HEK293 (cell line): ENCODE measurements around the gene ASIC4.

Experiments
- CTCF ChIA-PET: fragments of 350-600 bp; formaldehyde crosslinking; extraction: SDS; loops from one replicate; lab custom pipeline; 2021; ENCODE audit warnings: antibody characterized with exemption; lab: Yijun Ruan, JAX
- POLR2A ChIA-PET: fragments of 300-600 bp; formaldehyde crosslinking; extraction: SDS; loops from one replicate; lab custom pipeline; 2020; ENCODE audit warnings: antibody characterized with exemption, inconsistent platforms; lab: Yijun Ruan, JAX
- H3K27ac ChIP-seq: fragments of 200-500 bp; sonication (Bioruptor generic); 2 replicates; pipeline ENCODE4 v1.5.1; 2014; ENCODE audit warnings: low read depth, low read length, control low read depth, inconsistent platforms; ENCODE audit errors: extremely low read depth
- H3K36me3 ChIP-seq, 2 experiments: fragments of 200-500 bp in 1 of 2; sonication (Bioruptor generic) in 1 of 2; 1 replicate in 1 of 2; 2 replicates in 1 of 2; pipeline ENCODE4 v1.5.1; 2014 to 2017; ENCODE audit warnings: inconsistent platforms in 2 of 2, low read length in 2 of 2; ENCODE audit not compliant: control insufficient read depth in 2 of 2, insufficient read depth in 1 of 2
- H3K4me1 ChIP-seq: fragments of 200-500 bp; sonication (Bioruptor generic); 2 replicates; pipeline ENCODE4 v1.5.1; 2014; ENCODE audit warnings: mild to moderate bottlenecking, low read length, inconsistent platforms; ENCODE audit not compliant: control insufficient read depth, insufficient read depth
- H3K4me3 ChIP-seq: 2 replicates; pipeline ENCODE4 v1.5.1; 2011; ENCODE audit warnings: low read depth, mild to moderate bottlenecking, control low read depth, low read length, moderate library complexity
- H3K9me3 ChIP-seq: fragments of 200-500 bp; sonication (Bioruptor generic); 2 replicates; pipeline ENCODE4 v1.5.1; 2014; ENCODE audit warnings: low read depth, low read length, inconsistent platforms; ENCODE audit not compliant: control insufficient read depth, insufficient read depth
- EGR2 ChIP-seq: fragments of 450-650 bp; formaldehyde crosslinking; IDR thresholded peaks from 2 replicates; pipeline ENCODE4 v1.5.1; 2016; ENCODE audit warnings: low read depth, missing biosample characterization, missing genetic modification characterization
- KLF1 ChIP-seq: fragments of 450-650 bp; formaldehyde crosslinking; IDR thresholded peaks from 2 replicates; pipeline ENCODE4 v1.5.1; 2016; ENCODE audit warnings: missing biosample characterization, missing genetic modification characterization
- SP2 ChIP-seq: fragments of 450-650 bp; formaldehyde crosslinking; IDR thresholded peaks from 2 replicates; pipeline ENCODE4 v1.5.1; 2016; ENCODE audit warnings: missing biosample characterization, missing genetic modification characterization
- TCF7L2 ChIP-seq: IDR thresholded peaks from 2 replicates; pipeline ENCODE4 v1.6.1; 2011; ENCODE audit warnings: low read depth, mild to moderate bottlenecking, inconsistent platforms, low read length, moderate library complexity, borderline replicate concordance
- ZFHX2 ChIP-seq: fragments of 450-650 bp; formaldehyde crosslinking; conservative IDR thresholded peaks from 2 replicates; pipeline ENCODE4 v1.5.1; 2016; ENCODE audit warnings: missing biosample characterization, missing genetic modification characterization
- ZNF121 ChIP-seq: fragments of 450-650 bp; formaldehyde crosslinking; IDR thresholded peaks from 2 replicates; pipeline ENCODE4 v1.5.1; 2016; ENCODE audit warnings: missing biosample characterization, missing genetic modification characterization
- ZNF184 ChIP-seq: fragments of 450-650 bp; IDR thresholded peaks from 2 replicates; pipeline ENCODE4 v1.5.1; 2018; ENCODE audit warnings: missing biosample characterization, mild to moderate bottlenecking, missing genetic modification characterization
- ZNF23 ChIP-seq: fragments of 450-650 bp; formaldehyde crosslinking; IDR thresholded peaks from 2 replicates; pipeline ENCODE4 v1.5.1; 2016; ENCODE audit warnings: missing biosample characterization, missing genetic modification characterization, borderline replicate concordance
- ZNF248 ChIP-seq: fragments of 450-650 bp; formaldehyde crosslinking; IDR thresholded peaks from 2 replicates; pipeline ENCODE4 v1.5.1; 2017; ENCODE audit warnings: missing biosample characterization, missing genetic modification characterization
- ZNF324 ChIP-seq: fragments of 450-650 bp; formaldehyde crosslinking; IDR thresholded peaks from 2 replicates; pipeline ENCODE4 v1.5.1; 2016; ENCODE audit warnings: missing biosample characterization, missing genetic modification characterization
- ZNF48 ChIP-seq: fragments of 450-650 bp; formaldehyde crosslinking; IDR thresholded peaks from 2 replicates; pipeline ENCODE4 v1.5.1; 2016; ENCODE audit warnings: missing biosample characterization, missing genetic modification characterization
- ZNF514 ChIP-seq: fragments of 450-650 bp; formaldehyde crosslinking; IDR thresholded peaks from 2 replicates; pipeline ENCODE4 v1.5.1; 2016; ENCODE audit warnings: missing biosample characterization, missing genetic modification characterization
- ZNF626 ChIP-seq: fragments of 450-650 bp; sonication (Bioruptor Pico); formaldehyde crosslinking; IDR thresholded peaks from 2 replicates; pipeline ENCODE4 v1.5.1; 2018; ENCODE audit warnings: missing biosample characterization, missing genetic modification characterization, inconsistent platforms
- ZNF747 ChIP-seq: fragments of 450-650 bp; formaldehyde crosslinking; IDR thresholded peaks from 2 replicates; pipeline ENCODE4 v1.5.1; 2016; ENCODE audit warnings: missing biosample characterization, missing genetic modification characterization
- TF ChIP-seq, protein P1 (sequence below): fragments of 450-650 bp; formaldehyde crosslinking; IDR thresholded peaks from 2 replicates; pipeline ENCODE4 v1.5.1; 2017; ENCODE audit warnings: missing biosample characterization, missing genetic modification characterization
- TF ChIP-seq, protein P2 (sequence below): fragments of 450-650 bp; formaldehyde crosslinking; IDR thresholded peaks from 2 replicates; pipeline ENCODE4 v1.5.1; 2016; ENCODE audit warnings: missing biosample characterization, missing genetic modification characterization
- TF ChIP-seq, protein P3 (sequence below): fragments of 450-650 bp; formaldehyde crosslinking; IDR thresholded peaks from 2 replicates; pipeline ENCODE4 v1.5.1; 2017; ENCODE audit warnings: missing biosample characterization, mild to moderate bottlenecking, missing genetic modification characterization, moderate library complexity
- TF ChIP-seq, protein P4 (sequence below): fragments of 450-650 bp; formaldehyde crosslinking; IDR thresholded peaks from 2 replicates; pipeline ENCODE4 v1.5.1; 2016; ENCODE audit warnings: missing biosample characterization, missing genetic modification characterization, low read depth

Gene ASIC4

DNA sequence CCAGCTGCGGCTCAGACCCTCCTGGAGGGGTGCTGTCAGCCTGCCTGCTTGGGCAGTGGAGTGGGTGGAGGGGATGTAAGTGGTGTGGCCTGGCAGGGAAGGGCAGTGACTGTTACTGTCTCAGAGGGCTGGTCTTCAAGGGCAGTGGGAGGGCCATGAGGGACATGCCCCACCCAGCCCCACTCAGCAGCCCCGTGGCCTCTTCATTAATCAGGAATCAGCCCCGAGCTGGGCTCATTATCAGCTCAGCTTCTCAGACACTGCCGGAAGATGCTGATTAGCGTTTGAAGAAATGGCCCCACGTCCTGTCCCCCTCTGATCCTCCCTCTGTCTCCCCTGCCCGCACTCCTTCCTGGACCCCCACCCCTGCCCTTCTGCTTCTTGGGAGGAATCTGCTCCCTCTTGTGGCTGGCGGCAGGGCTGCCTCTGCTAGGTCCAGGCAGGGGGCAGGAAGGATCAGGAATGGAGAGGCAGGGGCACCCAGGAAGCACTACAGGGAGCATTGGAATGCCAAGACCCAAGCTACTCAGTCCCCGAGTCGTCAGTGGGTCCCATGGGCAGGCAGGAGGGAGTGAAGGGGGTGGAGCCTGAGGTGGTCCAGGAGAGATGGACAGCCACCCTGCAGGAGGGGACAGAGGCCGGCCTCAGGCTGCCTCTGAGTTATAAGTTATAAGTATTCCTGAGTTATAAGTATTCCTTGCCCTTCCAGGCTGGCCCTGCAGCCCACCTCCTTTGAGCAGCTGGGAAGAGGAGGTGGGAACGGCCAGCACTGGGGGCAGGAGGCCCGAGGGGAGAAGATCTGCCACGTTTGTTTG is 7.0 kb downstream of the ASIC4 start (continued):
- TF ChIP-seq EGR2 (tag by site-specific recombination) (no peak), ZNF48 (tag by site-specific recombination) (no peak), ZNF23 (tag by site-specific recombination) (peak; percentile 55; the same call in 1 of the 2 replicates), ZNF184 (tag by site-specific recombination) (no peak), SP2 (tag by site-specific recombination) (peak; percentile 22; the same call in 1 of the 2 replicates), ZNF626 (tag by site-specific recombination) (no peak), ZNF747 (no peak), KLF1 (tag by site-specific recombination) (no peak), ZNF324 (tag by site-specific recombination) (no peak), ZNF121 (tag by site-specific recombination) (no peak), ZNF248 (tag by site-specific recombination) (no peak), ZNF514 (tag by site-specific recombination) (no peak)
- TF ChIP-seq, protein P1, sequence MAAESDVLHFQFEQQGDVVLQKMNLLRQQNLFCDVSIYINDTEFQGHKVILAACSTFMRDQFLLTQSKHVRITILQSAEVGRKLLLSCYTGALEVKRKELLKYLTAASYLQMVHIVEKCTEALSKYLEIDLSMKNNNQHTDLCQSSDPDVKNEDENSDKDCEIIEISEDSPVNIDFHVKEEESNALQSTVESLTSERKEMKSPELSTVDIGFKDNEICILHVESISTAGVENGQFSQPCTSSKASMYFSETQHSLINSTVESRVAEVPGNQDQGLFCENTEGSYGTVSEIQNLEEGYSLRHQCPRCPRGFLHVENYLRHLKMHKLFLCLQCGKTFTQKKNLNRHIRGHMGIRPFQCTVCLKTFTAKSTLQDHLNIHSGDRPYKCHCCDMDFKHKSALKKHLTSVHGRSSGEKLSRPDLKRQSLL (tag by site-specific recombination), result no peak
- TF ChIP-seq, protein P2, sequence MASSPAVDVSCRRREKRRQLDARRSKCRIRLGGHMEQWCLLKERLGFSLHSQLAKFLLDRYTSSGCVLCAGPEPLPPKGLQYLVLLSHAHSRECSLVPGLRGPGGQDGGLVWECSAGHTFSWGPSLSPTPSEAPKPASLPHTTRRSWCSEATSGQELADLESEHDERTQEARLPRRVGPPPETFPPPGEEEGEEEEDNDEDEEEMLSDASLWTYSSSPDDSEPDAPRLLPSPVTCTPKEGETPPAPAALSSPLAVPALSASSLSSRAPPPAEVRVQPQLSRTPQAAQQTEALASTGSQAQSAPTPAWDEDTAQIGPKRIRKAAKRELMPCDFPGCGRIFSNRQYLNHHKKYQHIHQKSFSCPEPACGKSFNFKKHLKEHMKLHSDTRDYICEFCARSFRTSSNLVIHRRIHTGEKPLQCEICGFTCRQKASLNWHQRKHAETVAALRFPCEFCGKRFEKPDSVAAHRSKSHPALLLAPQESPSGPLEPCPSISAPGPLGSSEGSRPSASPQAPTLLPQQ (tag by site-specific recombination), result no peak
- TF ChIP-seq, protein P3, sequence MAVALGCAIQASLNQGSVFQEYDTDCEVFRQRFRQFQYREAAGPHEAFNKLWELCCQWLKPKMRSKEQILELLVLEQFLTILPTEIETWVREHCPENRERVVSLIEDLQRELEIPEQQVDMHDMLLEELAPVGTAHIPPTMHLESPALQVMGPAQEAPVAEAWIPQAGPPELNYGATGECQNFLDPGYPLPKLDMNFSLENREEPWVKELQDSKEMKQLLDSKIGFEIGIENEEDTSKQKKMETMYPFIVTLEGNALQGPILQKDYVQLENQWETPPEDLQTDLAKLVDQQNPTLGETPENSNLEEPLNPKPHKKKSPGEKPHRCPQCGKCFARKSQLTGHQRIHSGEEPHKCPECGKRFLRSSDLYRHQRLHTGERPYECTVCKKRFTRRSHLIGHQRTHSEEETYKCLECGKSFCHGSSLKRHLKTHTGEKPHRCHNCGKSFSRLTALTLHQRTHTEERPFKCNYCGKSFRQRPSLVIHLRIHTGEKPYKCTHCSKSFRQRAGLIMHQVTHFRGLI, result no peak

DNA sequence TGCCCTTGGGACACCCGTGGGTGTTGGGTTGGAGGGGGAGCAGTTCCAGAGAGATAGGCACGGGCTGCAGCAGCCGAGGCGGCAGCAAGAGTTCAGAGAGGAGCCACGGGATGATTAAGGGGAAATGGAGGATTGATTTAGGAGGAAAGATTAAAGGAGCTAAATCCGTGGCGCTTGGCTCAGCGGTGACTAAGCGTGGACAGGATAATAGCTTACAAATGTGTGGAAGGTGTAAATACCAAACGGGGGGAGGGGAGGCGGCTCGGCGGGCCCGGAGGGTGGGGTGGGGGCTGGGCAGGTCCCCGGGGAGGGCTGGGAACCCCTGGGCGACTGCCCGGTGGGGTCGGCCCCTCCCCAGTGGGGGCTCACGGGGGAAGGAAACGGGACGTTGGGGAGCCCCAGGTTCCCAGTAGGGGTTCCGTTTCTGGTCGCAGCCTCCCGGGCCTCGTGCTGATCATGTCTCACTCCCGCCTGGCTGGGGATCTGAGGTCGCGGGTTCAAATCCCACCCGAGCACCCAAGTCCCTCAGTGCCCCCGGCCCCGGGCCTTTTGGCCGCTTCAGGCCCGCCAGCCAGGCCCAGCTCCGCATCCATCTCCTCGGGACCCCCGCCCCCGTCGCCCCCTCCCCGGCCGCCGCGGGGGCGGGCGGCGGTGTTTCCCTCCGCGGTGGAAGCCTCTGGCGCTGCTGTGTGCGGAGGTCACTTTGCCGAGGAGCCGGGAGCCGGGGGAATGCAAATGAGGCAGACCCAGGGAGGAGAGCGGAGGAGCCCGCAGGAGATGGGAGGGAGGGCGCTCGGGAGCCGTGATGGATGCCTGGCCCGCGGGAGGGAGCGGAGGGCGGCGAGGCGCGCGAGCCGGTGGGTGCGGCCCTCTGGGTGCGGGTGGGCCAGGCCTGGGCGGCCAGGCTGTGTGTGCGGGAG is 8.1 kb downstream of the ASIC4 start:
- no peak overlapping the region for H3K4me3 ChIP-seq
- CTCF ChIA-PET, result interaction anchor here (0.6 to 9.7 kb wide), 15 partner anchors 7 to 245 kb away, joined by 3 to 196 read pairs (median 16); partner anchors contain the start of genes ASIC4 and GMPPA
- H3K9me3 ChIP-seq, result no peaks in the 10 kb centered on the region
- H3K36me3 ChIP-seq, result no peaks in the 10 kb centered on the region
- peaks cover 7% of the 10 kb centered on the region for H3K4me1 ChIP-seq
- TF ChIP-seq, protein P4, sequence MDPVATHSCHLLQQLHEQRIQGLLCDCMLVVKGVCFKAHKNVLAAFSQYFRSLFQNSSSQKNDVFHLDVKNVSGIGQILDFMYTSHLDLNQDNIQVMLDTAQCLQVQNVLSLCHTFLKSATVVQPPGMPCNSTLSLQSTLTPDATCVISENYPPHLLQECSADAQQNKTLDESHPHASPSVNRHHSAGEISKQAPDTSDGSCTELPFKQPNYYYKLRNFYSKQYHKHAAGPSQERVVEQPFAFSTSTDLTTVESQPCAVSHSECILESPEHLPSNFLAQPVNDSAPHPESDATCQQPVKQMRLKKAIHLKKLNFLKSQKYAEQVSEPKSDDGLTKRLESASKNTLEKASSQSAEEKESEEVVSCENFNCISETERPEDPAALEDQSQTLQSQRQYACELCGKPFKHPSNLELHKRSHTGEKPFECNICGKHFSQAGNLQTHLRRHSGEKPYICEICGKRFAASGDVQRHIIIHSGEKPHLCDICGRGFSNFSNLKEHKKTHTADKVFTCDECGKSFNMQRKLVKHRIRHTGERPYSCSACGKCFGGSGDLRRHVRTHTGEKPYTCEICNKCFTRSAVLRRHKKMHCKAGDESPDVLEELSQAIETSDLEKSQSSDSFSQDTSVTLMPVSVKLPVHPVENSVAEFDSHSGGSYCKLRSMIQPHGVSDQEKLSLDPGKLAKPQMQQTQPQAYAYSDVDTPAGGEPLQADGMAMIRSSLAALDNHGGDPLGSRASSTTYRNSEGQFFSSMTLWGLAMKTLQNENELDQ (tag by site-specific recombination), result no peak
- TF ChIP-seq TCF7L2, result peak; percentile 60; the same call in 1 of the 2 replicates
- 0 out of 2 replicates have a peak, but pooled peaks have one; percentile 9 for TF ChIP-seq ZFHX2
- H3K27ac ChIP-seq, result no peak overlapping the region
- POLR2A ChIA-PET, result interaction anchor here (0.7 to 1.8 kb wide), 3 partner anchors 12 to 34 kb away, joined by 3 to 8 read pairs (median 3); no protein-coding TSS in a partner anchor
